NCI-H748 (cell line): ENCODE results near the gene COPS4.
"Not testable (repeated sequence)": the region's sequence is repeated elsewhere in the genome, so short reads cannot be mapped to it uniquely, and the experiment has no call there.

Experiments
- DNase-seq: peaks from one replicate; lab custom pipeline; 2025; ENCODE audit not compliant: unreplicated experiment; lab: John Stamatoyannopoulos, UW

COPS4 gene

DNA sequence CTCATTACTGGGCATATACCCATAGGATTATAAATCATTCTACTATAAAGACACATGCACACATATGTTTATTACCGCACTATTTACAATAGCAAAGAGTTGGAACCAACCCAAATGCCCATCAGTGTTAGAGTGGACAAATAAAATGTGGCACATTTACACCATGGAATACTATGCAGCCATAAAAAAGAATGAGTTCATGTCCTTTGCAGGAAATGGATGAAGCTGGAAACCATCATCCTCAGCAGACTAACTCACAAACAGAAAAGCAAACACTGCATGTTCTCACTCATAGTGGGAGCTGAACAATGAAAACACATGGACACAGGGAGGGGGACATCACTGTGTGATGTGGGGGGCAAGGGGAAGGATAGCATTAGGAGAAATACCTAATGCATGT is 11.4 kb upstream of the COPS4 start:
- DNase-seq: not testable (repeated sequence)

DNA sequence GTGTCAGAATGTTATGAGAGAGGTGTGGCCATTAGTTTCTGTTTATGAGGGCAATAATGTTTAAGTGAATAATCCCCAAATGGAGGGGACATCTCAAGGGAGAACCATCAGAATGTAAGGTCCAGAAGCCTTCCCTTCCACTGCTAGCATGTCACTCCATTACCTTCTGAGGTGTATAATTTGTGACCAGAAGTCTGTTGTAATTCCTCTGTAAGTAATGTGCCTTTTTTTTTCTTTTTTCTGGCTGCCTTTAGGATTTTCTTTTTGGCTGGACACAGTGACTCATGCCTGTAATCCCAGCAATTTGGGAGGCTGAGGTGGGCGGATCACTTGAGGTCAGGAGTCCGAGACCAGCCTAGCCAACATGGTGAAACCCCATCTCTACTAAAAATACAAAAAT is 10.8 kb upstream of the COPS4 start:
- no peak for DNase-seq

DNA sequence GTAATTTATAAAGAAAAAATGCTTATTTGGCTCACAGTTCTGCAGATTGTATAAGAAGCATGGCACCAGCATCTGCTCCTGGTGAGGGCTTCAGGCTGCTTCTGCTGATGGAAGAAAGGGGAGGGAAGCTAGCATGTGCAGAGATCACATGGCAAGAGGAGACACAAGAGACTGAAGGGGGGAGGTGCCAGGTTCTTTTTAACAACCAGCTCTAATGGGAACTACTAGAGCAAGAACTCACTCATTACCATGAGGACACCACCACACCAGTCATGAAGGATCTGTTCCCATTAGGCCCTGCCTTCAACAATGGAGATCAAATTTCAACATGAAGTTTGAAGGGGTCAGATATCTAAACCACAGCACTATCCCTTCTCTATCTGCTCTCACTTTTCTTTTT is 9.4 kb upstream of the COPS4 start:
- DNase-seq: no peak

DNA sequence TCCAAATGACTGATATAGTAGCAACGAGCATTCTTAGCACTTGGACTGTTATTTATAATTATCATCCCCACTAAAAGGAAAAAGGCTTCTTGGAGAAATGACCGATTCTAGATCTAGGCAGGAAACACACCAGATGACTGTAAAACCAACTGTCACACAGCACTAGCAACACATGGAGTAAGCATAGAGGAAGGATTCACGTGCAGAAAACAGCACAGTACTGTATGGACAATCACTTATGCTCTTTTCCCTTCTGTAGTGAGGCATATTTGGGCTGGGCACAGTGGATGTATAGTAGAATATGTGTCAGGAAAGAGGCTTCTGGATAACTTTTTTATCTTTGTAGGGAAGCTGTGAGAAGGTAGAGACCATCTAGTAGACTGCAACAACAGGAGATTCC is 6.0 kb upstream of the COPS4 start:
- DNase-seq: no peak

DNA sequence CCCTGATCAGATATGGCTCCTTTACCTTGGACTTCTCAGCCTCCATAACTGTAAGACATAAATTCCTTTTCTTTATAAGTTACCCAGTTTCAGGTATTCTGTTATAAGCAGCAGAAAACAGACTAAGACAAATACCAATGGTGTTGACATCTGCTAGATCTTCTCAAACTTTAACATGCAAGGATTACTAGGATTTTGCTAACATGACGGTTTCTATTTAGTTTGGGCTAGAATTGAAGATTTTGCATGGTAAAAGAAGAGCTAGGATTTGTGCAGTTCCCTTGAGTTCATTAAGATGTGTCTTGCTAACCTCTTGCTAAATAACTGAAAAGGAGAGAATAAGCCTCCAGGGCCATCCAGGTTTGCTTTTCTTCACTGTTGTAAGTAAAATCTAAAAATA is 5.3 kb upstream of the COPS4 start:
- DNase-seq: no peak

DNA sequence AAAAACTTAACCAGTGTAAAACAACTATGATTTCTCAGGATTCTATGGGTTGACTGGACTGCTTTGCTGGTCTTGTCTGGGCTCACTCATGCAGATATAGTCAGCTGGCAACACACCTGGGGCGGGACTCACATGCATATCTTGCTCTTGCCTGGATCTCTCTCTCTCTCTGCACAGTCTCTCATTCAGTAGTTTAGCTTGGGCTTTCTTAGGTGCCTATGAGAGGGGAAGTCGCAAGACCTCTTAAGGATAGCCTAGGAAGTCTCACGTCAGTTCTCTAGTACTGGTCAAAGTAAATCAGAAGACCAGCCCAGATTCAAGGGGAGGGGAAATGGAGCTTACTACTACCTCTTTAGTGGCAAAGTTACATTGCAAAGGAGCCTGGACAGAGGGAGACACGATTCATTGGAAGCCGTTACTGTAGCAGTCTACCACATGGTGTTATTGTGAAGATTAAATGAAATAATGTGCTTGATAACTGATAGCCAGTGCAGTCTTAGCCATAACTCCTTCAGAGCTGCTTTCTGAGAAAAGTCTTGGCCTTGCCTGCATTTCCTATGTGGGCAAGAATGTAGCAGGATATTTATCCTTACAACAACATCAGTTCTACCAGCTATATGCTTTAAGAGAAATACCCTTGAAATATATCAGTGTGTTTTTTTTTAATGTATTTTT is 2.1 kb downstream of the COPS4 start:
- DNase-seq: no peak

DNA sequence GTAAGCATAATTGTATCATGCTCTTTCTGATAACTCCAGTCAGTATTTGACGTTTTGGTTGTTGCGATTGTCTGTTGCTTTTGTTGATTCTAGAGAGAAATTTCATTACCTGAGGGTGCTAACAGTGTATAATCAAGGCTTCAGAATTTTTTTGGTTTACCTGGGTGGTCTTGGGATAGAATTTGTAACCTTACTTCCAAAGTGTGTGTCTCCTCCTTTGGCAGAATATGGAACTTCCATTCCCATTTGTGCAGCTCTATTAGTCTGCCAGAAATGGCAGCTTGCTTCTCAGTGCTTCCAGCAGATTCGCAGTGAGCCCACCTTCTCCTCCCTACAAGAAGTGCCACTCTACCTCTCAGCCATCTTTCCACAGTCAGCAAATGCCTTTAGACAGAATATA is 5.3 kb downstream of the COPS4 start:
- no peak for DNase-seq

DNA sequence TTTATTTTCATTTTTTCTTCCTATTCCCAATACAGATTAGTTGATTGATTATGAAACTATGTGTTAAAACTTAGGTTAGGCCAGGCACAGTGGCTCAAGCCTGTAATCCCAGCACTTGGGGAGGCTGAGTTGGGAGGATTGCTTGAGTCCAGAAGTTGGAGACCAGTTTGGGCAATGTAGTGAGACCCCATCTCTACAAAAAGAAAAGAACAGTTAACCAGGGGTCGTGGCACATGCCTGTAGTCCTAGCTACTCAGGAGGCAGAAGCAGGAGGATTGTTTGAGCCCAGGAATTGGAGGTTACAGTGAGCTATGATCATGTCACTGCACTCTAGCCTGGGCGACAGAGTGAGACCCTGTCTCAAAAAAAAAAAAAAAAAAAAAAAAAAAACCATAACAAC is 8.2 kb downstream of the COPS4 start:
- not testable (repeated sequence) for DNase-seq

DNA sequence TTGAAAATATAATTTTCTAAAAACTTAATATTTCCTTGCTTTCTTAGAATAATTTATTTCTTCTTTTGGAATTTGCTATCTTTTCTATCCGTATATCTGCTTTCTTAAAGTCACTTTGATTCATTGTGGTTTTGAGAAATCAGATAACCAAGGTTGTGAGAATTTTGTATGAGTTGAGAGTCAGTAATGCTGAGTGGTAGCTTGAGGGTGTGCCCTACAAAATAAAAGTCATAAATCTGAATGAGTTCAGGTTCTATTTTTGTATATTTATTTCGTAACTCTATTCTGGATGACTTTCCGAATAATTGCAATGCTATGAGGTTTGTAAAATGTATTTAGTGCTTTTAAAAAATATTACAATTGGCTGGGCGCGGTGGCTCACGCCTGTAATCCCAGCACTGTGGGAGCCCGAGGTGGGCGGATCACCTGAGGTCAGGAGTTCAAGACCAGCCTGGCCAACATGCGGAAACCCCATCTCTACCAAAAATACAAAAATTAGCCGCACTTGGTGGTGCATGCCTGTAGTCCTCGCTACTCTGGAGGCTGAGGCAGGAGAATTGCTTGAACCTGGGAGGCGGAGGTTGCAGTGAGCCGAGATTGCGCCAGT is 8.9 kb downstream of the COPS4 start:
- no peak for DNase-seq

DNA sequence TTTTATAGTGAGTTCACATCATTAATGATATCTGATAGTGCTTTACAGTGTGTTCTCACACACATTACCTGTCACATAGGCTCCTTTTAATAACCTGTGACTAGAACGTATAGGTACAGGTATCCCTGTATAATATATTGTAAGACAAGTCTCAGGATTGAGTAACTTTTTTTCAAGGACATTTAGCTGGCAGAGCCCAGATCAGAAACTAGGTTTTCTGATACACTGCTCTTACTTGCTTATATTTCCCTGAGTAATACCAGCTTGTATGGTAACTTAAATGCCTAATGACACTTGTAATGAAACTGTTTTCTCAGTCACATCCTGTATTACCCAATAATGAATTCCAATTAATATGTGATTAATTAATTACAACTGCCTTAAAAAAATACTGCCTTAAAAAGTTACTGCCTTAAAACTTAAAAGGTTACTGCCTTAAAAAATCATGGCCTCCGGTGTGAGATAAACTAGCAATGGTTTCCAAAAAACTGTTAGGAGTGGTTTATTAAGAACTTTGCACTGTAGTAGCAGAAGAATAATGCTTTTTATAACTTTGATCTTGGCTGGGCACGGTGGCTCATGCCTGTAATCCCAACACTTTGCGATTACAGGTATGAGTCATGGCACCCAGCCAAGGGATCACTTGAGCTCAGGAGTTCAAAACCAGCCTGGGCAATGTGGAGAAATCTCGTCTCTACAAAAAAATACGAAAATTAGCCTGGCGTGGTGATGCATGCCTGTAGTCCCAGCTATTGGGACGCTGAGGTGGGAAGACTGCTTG is 11.9 kb downstream of the COPS4 start:
- DNase-seq: no peak

DNA sequence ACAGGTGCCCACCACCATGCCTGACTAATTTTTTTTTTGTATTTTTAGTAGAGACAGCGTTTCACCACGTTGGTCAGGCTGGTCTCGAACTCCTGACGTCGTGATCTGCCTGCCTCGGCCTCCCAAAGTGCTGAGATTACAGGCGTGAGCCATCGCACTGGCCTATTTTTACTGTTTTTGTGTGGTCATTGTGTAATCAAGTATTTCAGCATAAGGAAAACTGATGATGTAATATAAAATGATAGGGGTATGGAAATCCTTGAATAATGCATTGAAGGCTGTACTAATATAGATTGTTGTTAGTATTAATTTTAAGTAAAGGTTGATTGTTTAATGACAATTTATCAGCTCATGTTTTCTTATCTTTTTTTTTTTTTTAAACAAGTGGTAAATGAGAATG is 13.8 kb downstream of the COPS4 start:
- not testable (repeated sequence) for DNase-seq

DNA sequence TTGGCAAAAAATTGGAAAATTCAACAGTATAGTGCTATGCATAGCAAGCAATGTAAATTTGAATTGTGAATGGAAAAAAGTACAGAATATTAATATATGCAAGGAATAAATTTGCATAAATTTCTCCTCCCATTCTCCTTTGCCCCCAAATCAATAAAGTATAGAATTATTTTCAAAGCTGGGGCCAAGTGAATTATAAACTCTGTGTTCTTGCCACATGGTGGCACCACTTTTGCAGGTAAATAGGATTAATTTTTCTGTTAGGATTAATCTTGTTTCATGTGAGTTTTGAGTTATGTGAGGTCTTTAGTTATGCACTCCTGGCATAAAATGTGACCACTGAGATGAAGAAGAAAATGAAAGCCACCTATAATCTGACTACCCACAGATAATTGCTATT is 19.9 kb downstream of the COPS4 start:
- peak; percentile 10 for DNase-seq

DNA sequence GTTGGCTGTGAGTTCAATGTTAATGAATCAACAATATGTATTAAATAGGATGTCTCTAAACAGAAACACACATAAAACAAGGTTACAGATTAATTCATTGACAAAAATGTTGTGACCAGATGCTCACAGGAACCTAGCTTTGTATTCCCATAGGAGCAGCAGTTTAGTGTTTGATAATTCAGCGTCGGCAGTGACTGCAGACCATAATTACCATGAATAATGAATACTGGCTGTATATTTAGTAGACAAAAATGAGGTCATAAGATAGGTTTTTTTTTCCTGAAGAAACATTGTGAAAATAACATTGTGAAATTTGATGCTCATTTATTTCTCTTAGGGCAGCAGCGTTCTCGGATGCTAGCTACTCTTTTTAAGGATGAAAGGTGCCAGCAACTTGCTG is 27.8 kb downstream of the COPS4 start:
- DNase-seq: no peak

DNA sequence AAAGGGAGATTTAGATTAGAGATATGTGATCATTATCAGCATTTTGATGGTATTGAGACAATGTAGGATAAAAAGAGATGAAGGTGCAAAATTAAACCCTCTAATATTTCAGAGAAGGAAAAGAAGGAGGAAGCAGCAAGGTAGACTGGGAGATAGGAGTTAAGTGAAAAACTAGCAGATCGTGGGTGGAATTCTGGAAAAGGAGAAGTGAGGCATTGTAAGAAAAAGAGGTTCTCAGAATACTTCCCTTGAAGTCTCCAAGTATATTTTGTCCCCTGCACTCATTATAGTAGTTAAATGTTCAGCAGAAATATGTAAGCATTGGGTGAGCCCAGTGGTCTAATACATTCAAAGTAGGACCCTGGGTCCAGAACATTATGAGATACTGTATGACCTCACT is 30.3 kb downstream of the COPS4 start:
- no peak for DNase-seq

DNA sequence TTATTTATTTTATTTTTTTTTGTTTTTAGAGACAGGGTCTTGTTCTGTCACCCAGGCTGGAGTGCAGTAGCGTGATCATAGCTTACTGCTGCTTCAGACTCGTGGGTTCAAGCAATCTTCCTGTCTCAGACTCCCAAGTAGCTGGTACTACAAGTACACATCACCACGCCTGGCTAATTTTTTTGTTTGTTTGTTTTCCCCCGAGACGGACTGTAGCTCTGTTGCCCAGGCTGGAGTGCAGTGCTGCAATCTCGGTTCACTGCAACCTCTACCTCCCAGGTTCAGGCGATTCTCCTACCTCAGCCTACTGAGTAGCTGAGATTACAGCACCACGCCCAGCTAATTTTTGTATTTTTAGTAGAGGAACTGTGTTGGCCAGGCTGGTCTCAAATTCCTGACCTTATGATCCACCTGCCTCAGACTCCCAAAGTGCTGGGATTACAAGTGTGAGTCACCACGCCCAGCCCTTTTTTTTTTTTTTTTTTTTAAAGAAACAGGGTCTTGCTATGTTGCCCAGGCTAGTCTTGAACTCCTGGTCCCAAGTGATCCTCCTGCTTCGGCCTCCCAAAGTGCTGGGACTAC is 32.2 kb downstream of the COPS4 start:
- no peak for DNase-seq

DNA sequence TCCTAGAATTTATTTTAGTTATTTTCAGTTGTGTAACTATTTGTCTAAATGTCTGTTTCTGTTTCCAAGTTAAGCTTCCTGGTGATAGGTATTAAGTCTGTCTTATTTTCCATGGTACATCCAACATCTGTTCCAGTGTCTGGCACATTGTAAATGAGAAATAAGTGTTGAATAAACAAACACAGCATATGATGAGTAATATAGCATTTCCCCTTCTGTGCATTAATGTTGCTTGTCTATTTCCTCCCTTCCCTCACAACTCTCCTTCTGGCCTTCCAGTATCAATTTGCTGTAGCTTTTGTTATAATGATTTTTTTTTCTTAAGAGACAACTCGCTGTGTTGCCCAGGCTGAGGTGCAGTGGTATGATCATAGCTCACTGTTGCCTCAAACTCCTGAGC is 36.1 kb downstream of the COPS4 start:
- DNase-seq: no peak

DNA sequence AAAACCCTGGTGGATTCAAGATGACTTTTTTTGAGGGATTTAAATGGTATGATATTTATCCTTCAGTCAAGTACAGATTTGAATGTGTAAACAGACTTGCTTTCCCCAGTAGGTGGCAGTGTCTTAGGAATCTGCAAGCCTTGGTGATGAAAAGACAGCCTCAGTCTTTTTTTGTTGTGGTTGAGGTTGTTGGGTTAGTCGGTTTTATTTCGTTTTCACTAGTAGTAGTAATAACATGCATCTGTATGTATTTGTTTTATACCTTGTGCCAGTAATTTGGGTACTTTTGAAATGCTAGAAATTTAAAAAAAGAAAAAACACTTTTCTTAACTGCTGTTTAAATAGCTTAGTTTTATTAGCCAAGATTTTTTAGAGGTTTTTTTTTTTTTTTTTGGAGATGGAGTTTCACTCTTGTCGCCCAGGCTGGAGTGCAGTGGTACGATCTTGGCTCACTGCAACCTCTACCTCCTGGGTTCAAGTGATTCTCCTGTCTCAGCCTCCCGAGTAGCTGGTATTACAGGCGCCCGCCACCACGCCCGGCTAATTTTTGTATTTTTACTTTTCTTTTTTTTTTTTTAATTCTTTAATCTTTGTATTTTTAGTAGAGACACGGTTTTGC is 39.2 kb downstream of the COPS4 start:
- DNase-seq: peak; percentile 62

DNA sequence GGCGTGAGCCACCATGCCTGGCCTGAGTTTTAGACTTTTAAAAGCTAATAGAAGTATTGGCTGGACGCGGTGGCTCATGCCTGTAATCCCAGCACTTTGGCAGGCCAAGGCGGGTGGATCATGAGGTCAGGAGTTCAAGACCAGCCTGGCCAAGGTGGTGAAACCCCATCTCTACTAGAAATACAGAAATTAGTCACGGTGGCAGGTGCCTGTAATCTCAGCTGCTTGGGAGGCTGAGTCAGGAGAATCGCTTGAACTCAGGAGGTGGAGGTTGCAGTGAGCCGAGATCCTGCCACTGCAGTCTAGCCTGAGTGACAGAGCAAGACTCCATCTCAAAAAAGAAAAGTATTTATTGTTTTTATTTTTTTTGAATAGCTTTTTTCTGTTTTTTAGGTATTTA is 39.8 kb downstream of the COPS4 start:
- DNase-seq: not testable (repeated sequence)

DNA sequence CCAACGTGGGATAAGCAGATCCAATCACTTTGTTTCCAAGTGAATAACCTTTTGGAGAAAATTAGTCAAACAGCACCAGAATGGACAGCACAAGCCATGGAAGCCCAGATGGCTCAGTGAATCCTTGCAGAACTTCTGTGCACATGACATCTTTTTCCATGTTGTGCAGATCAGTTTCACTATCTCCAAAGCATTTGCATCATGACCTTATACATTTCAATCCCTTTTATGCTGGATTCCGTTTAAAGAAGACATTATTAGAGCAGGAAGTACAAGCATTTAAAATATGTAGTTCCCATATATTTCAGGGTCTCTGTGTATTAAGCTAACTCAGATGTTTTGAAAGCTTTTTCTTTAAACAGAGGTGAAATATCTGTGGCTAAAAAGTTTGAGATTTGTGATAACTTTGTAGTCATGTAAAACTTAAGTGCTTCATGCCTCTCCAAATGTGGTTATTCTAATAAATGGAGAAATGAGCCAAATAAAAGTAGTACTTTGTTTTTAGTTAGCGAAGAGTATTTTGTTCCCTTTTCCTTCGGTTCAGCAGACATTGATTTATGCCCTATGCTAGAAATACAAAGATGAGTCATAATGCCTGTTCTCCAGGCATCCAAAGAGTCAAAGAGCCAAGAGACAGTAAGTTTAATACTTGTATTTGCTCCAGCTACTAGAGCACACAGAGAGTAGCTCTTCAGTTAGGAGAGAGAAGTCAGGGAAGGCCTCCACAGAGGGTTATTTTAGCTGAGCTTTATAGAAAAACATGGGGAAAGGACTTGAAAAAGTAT is 40.5 kb downstream of the COPS4 start:
- no peak for DNase-seq

DNA sequence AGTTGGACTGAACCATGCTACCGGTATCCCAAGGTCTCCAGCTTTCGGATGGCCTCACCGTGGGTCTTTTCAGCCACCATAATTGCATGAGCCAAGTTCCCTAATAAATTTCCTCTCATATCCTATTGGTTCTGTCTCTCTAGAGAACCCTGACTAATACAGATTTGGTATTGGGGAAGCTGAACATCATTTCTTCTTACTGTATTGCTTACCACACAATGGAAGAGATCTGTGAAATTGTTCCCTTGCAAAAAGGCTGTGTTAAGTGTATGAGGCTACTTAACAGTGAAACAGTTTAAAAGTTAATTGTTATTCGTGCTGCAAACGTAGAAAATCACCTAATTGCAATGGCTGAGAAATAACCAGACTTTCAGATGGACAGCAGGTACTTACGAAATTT is 45.6 kb downstream of the COPS4 start:
- no peak for DNase-seq

DNA sequence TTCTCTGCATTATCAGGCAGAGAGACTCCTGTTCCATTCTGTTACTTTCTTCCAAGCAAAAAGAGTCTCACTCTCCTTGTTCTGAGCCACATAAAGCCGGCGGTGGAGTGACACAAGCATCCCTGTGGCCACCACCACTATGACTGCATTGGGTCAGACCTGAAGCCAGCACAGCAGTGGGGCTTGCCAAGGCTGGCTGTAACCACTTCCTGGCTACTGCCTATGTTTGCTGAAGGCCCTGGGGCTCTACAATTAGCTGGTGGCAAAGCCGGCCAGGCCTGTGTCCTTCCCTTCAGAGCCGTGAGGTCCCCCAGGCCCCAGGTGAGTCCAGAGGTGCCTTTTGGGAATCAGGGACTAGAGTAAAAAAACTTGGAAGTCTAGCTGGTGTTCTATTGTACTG is 47.8 kb downstream of the COPS4 start:
- no peak for DNase-seq
